Spinal cord (tissue), 10 donors: ENCODE results near the gene MAMDC2. TPM values are rescaled to one million over a fixed set of nuclear protein-coding genes. Genes with fewer than 3 reads are reported as not detected.

Experiments
- DNase-seq, 6 donors: peaks; one replicate each; pipeline versions ENCODE4 v3.0.0 to v3.0.0-alpha.2; 2013 to 2015; ENCODE audit warnings: low spot score in 6 of 6, low read depth in 4 of 6
- H3K27ac ChIP-seq: one replicate; pipeline ENCODE4 v1.5.1; 2013; ENCODE audit warnings: low read depth, low read length, control low read depth
- H3K27me3 ChIP-seq: one replicate; pipeline ENCODE4 v1.6.1; 2013; ENCODE audit warnings: low read length; ENCODE audit not compliant: control insufficient read depth, insufficient read depth
- H3K36me3 ChIP-seq: one replicate; pipeline ENCODE4 v1.6.1; 2013; ENCODE audit warnings: low read length; ENCODE audit not compliant: control insufficient read depth, insufficient read depth
- H3K4me1 ChIP-seq: one replicate; pipeline ENCODE4 v1.6.1; 2013; ENCODE audit warnings: low read length; ENCODE audit not compliant: control insufficient read depth, insufficient read depth
- H3K4me3 ChIP-seq: one replicate; pipeline ENCODE4 v1.5.1; 2013; ENCODE audit warnings: low read depth, low read length, control low read depth
- H3K9me3 ChIP-seq: one replicate; pipeline ENCODE4 v1.6.1; 2013; ENCODE audit warnings: low read length; ENCODE audit not compliant: control insufficient read depth, insufficient read depth
- WGBS: methylation state at CpG from one replicate; pipeline ENCODE4 v1.1.5; 2013; ENCODE audit warnings: missing lambda C conversion rate; ENCODE audit not compliant: insufficient coverage; 5-methylcytosine and 5-hydroxymethylcytosine counted together
- polyA plus RNA-seq, 2 donors: library from polyadenylated mRNA; unstranded; fragments of 120-200 nt; gene quantifications; one replicate each; pipeline ENCODE4 v1.2.1, GENCODE V29; 2013; ENCODE audit not compliant: insufficient read length in 2 of 2
- total RNA-seq, 2 donors: library from RNA; depleted of rRNA in 1 of 2; stranded (reverse); fragments of 120-200 nt in 1 of 2; fragments of >200 nt in 1 of 2; gene quantifications; one replicate each; pipeline versions ENCODE4 v1.2.3 to v1.2.4, GENCODE V29; 2013 to 2014
- donor health status: healthy.

MAMDC2 gene
- total and polyA plus RNA-seq, 4 donors = 2.0 to 8.2 (median 4.2) TPM

- DNase-seq = peak in 2 of 6 donors; percentile 7 to 38
- Histone ChIP-seq H3K4me3 (no peak overlapping the region), H3K36me3 (no peaks in the 10 kb centered on the region), H3K27ac (no peak overlapping the region), H3K9me3 (no peaks in the 10 kb centered on the region), H3K4me1 (no peaks in the 10 kb centered on the region), H3K27me3 (no peaks in the 10 kb centered on the region)
Observed at GRCh38 chr9:70135176-70135575, 91.5 kb downstream of the MAMDC2 start.

GRCh38 chr9:70136632-70137031, 93.0 kb downstream of the MAMDC2 start:
- DNase-seq = no peak
- H3K9me3 ChIP-seq = no peaks in the 10 kb centered on the region
- WGBS = no CpG with 5 or more reads among the region's 1 CpG
- no peaks in the 10 kb centered on the region for H3K4me1 ChIP-seq
- no peaks in the 10 kb centered on the region for H3K27me3 ChIP-seq
- H3K4me3 ChIP-seq = no peak overlapping the region
- H3K36me3 ChIP-seq = no peaks in the 10 kb centered on the region
- no peak overlapping the region for H3K27ac ChIP-seq

DNA sequence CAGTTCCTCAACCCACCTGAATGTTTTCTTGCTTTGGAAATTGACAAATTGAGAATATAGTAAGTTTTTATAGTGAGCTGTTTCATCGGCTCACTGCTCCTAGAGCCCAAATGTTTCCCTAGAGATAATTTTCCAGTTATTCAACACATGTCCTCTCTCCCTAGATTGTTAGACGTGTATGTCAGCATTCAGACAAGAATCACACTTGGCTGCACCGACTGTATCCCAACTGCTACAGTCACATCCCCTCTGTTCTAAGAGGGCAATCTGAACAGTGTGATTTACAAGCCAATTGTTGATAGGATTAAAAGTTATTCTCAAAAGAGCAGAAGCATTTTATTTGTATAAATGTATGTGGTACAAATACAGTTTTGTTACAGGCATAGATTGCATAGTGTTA, 93.9 kb downstream of the MAMDC2 start:
- no peaks in the 10 kb centered on the region for H3K4me1 ChIP-seq
- no CpG with 5 or more reads among the region's 3 CpGs for WGBS
- no peaks in the 10 kb centered on the region for H3K36me3 ChIP-seq
- H3K9me3 ChIP-seq = no peaks in the 10 kb centered on the region
- H3K27me3 ChIP-seq = no peaks in the 10 kb centered on the region
- DNase-seq = no peak
- no peak overlapping the region for H3K27ac ChIP-seq
- H3K4me3 ChIP-seq = no peak overlapping the region

GRCh38 chr9:70142101-70142500, 98.5 kb downstream of the MAMDC2 start:
- 91% methylated on average over 3 of the region's 3 CpGs for WGBS
- H3K36me3 ChIP-seq = no peaks in the 10 kb centered on the region
- DNase-seq = no peak
- H3K27me3 ChIP-seq = no peaks in the 10 kb centered on the region
- no peaks in the 10 kb centered on the region for H3K4me1 ChIP-seq
- H3K9me3 ChIP-seq = no peaks in the 10 kb centered on the region
- no peak overlapping the region for H3K4me3 ChIP-seq
- H3K27ac ChIP-seq = no peak overlapping the region

- DNase-seq = no peak
- no peak overlapping the region for H3K27ac ChIP-seq
- WGBS = 100% methylated on average over 1 of the region's 3 CpGs
- no peaks in the 10 kb centered on the region for H3K9me3 ChIP-seq
- no peak overlapping the region for H3K4me3 ChIP-seq
- H3K4me1 ChIP-seq = no peaks in the 10 kb centered on the region
- H3K36me3 ChIP-seq = no peaks in the 10 kb centered on the region
- no peaks in the 10 kb centered on the region for H3K27me3 ChIP-seq
Observed at GRCh38 chr9:70143394-70144130, 99.9 kb downstream of the MAMDC2 start.

- Histone ChIP-seq H3K36me3 (no peaks in the 10 kb centered on the region), H3K4me1 (no peaks in the 10 kb centered on the region), H3K27me3 (no peaks in the 10 kb centered on the region), H3K27ac (no peak overlapping the region), H3K4me3 (no peak overlapping the region), H3K9me3 (no peaks in the 10 kb centered on the region)
- WGBS = no CpG with 5 or more reads among the region's 1 CpG
- no peak for DNase-seq
Observed at GRCh38 chr9:70144131-70144503, 100.5 kb downstream of the MAMDC2 start.

DNA sequence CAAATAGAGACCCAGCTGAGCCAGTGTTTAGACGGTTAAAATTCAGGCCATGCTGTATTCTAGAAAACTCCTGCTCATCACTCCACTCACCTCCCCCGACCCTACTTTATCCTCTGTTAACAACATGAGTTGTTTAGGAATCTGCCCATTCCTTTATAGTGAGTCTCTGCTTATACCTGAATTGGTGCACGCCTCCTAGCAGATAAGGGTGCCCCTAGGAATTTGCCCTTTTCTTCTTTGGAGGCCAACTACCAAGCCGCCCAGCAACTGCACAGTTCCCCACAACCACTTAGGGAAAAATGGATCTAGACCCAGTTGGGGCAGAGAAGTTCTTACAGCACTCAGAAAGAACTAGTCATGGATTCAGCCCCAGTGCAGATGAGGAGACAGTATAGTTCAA, 102.3 kb downstream of the MAMDC2 start:
- Histone ChIP-seq H3K36me3 (no peaks in the 10 kb centered on the region), H3K4me3 (no peak overlapping the region), H3K27me3 (no peaks in the 10 kb centered on the region), H3K4me1 (no peaks in the 10 kb centered on the region), H3K27ac (no peak overlapping the region), H3K9me3 (no peaks in the 10 kb centered on the region)
- 100% methylated on average over 3 of the region's 4 CpGs for WGBS
- no peak for DNase-seq

DNA sequence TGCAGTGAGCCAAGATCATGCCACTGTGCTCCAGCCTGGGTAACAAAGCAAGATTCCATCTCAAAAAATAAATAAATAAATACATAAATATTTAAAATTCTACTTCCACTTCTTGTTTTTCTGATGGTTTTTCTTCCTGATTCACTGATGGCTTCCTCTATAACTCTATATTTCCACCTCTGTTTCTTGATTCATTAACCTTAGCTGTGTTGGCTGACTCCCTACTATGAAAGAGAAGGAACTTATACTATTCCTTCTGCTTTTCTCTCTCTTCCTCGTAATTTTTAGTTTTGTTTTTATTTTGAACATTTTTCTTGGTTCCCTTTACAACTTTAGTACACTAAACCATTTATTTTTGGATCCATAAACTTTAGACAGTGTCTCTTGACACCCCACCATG, 103.5 kb downstream of the MAMDC2 start:
- no CpG with 5 or more reads among the region's 1 CpG for WGBS
- Histone ChIP-seq H3K27me3 (no peaks in the 10 kb centered on the region), H3K36me3 (no peaks in the 10 kb centered on the region), H3K4me1 (no peaks in the 10 kb centered on the region), H3K9me3 (no peaks in the 10 kb centered on the region), H3K4me3 (no peak overlapping the region), H3K27ac (no peak overlapping the region)
- DNase-seq = no peak

DNA sequence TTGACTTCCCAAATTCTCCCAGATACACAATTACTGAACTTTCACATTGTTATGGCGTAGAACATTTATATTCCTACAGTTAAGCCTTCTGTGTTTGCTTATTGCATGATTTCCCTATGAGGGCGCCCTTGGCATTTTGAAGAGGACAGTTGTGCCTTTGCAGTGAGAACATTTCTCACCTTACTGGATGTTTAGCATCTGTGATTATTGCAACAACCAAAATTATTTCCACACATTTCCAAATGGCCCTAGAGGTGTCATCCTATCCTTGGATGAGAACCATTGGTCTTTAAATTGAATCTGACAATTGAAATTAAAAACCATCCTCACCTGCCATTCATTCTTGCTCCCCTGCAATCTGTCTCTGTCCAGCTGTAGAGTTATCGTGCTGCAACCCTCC, 104.0 kb downstream of the MAMDC2 start:
- H3K9me3 ChIP-seq = no peaks in the 10 kb centered on the region
- no peaks in the 10 kb centered on the region for H3K27me3 ChIP-seq
- no peak overlapping the region for H3K4me3 ChIP-seq
- no peaks in the 10 kb centered on the region for H3K36me3 ChIP-seq
- peak in 1 of 6 donors; percentile 35 for DNase-seq
- no peaks in the 10 kb centered on the region for H3K4me1 ChIP-seq
- WGBS = 65% methylated on average over 2 of the region's 3 CpGs
- no peak overlapping the region for H3K27ac ChIP-seq

DNA sequence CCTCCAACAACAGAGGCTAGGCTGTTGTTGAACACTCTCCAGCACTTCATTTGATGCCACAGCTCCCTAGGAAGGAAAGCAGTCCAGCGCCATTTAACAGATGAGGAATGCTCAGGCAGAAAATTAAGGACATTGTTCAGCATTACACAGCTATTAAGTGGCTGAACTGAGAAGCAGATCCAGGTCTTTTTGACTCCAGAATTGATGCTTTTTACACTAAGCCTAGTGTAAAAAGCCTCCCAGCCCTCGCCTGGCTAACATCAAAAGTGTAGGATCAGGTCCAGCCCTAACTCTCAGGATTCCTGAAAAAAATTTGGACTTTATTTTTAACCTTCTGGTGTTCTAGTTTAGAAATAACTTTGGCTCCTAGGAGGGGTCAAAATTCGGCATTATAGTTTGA, 108.7 kb downstream of the MAMDC2 start:
- H3K27ac ChIP-seq = no peak overlapping the region
- H3K27me3 ChIP-seq = no peaks in the 10 kb centered on the region
- no peak overlapping the region for H3K4me3 ChIP-seq
- no peaks in the 10 kb centered on the region for H3K4me1 ChIP-seq
- H3K9me3 ChIP-seq = no peaks in the 10 kb centered on the region
- H3K36me3 ChIP-seq = no peaks in the 10 kb centered on the region
- no CpG with 5 or more reads among the region's 3 CpGs for WGBS
- DNase-seq = peak in 1 of 6 donors; percentile 55
